GM18517 (cell line): Measurements from ENCODE around the gene CDH15.
"Not testable (repeated sequence)": the region's sequence is repeated elsewhere in the genome, so short reads cannot be mapped to it uniquely, and the experiment has no call there.

ENCODE experiments used
- ATAC-seq: cut with Tn5 transposase; IDR thresholded peaks from one replicate; pipeline ENCODE4 v1.9.1; 2021; ENCODE audit warnings: mild to moderate bottlenecking, moderate library complexity; ENCODE audit not compliant: unreplicated experiment

Gene CDH15

DNA sequence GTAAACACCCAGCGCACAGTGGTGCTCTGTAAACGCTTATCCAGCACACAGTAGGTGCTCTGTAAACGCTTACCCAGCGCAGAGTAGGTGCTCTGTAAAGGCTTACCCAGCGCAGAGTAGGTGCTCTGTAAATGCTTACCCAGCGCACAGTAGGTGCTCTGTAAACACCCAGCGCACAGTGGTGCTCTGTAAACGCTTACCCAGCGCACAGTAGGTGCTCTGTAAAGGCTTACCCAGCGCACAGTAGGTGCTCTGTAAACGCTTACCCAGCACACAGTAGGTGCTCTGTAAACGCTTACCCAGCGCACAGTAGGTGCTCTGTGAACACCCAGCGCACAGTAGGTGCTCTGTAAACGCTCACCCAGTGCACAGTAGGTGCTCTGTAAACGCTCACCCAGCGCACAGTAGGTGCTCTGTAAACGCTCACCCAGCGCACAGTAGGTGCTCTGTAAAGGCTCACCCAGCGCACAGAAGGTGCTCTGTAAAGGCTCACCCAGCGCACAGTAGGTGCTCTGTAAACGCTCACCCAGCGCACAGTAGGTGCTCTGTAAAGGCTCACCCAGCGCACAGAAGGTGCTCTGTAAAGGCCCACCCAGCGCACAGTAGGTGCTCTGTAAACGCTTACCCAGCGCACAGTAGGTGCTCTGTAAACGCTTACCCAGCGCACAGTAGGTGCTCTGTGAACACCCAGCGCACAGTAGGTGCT lies 14.5 kb downstream of the CDH15 start:
- not testable (repeated sequence) for ATAC-seq

- not testable (repeated sequence) for ATAC-seq
These were observed 15.1 kb downstream of the CDH15 start for GRCh38 chr16:89186593-89187031.

GRCh38 chr16:89187032-89187769 lies 15.7 kb downstream of the CDH15 start:
- no peak for ATAC-seq

DNA sequence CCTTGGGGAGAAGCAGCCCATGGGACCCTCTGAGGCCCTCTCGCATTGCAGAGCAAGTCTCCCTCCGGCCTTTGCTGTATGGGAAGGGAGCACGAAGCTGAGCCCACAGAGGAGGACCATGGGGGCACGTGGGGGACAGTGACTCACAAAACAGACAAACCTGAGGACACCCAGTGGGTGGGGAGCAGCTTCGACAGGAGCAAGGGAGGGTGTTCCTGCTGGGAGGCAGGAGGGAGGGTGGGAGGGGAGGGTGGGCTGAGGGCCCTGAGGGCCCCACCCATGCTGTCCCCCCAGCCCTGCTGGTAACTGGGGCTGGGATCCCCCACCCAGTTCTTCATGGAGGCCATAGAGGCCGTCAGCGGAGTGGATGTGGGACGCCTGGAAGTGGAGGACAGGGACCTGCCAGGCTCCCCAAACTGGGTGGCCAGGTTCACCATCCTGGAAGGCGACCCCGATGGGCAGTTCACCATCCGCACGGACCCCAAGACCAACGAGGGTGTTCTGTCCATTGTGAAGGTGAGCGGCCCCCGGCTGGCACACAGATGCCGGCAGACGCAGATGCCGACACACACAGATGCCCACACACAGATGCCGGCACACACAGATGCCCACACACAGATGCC lies 16.3 kb downstream of the CDH15 start:
- ATAC-seq, result no peak

DNA sequence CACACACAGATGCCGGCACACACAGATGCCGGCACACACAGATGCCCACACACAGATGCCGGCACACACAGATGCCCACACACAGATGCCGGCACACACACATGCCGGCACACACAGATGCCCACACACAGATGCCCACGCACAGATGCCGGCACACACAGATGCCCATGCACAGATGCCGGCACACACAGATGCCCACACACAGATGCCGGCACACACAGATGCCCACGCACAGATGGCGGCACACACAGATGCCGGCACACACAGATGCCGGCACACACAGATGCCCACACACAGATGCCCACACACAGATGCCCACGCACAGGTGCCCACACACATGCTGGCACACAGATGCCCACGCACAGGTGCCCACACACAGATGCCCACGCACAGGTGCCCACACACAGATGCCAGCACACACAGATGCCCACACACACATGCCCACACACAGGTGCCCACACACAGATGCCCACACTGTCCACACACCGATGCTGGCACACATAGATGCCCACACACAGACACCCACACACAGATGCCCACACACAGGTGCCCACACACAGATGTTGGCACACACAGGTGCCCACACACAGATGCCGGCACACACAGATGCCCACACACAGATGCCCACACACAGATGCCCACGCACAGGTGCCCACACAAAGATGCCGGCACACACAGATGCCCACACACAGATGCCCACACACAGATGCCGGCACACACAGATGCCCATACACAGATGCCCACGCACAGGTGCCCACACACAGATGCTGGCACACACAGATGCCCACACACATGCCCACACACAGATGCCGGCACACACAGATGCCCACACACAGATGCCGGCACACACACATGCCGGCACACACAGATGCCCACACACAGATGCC lies 17.2 kb downstream of the CDH15 start:
- ATAC-seq, result not testable (repeated sequence)

DNA sequence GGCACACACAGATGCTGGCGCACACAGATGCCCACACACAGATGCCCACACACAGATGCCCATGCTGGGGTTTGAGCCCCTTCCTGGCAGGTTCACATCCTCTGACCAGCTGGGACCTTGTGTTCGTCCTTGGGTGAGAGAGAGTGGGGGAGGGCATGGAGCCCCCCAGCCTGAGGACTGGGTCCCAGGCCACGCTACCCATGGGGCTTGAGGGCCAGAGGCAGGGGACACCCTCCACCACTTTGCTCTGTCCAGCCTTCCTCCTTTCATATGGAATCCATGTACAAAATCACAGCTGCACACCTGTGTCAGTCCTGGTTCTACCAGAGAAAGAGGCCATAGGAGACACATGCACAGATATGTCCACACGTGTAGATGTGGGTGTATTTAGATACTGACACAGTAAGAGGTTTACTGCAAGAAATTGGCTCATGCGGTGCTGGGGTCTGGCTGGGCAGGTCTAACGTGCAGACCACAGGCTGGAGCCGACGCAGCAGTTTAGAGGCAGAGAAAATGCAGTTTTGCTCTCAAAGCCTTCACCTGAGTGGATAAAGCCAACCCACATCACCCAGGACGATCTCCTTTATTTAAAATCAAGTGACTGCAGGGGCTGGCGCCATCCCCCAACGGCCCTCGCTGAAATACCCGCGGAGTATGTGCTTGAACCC lies 17.9 kb downstream of the CDH15 start:
- no peak for ATAC-seq

DNA sequence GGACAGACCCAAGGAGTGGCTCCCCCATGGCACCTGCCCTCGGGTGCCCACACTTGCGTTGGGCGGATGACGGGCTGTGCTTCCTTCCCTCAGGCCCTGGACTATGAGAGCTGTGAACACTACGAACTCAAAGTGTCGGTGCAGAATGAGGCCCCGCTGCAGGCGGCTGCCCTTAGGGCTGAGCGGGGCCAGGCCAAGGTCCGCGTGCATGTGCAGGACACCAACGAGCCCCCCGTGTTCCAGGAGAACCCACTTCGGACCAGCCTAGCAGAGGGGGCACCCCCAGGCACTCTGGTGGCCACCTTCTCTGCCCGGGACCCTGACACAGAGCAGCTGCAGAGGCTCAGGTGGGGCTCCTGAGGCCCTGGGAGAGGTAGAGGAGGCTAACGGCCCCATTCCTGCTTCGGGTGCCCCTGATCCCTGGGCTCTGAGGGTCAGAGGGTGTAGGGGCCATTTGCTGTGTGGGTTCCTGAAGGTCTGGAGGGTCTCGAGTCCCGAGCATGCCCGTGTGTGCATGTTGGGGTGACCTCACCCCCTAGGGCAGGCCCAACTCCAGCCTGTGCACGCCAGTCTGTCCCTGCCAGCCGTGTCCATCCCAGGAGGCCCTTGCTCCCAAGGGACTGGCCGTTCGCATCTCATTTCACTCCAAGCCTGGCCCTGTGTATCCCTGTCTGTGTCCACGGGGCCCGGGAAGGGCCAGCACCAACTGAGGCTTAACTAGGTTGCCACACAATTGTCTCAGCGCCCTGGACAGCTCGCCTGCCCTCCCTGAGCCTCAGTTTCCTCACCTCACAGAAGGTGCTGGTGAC lies 18.8 kb downstream of the CDH15 start:
- no peak for ATAC-seq

- no peak for ATAC-seq
These were observed 19.7 kb downstream of the CDH15 start for GRCh38 chr16:89191033-89191900.

DNA sequence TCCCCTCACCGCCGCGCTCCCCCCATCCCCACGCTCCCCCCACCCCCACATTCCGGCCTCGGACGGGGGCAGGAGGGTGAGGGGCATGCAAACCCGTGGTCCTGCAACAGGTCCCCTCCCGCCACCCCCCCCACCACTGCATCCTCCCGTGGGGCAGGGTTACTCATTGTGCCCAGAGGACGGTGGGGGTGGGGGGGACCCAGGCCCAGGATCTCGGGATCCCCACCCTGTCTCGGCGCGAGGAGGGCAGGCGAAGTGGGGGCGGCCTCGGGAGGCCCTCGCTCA lies 20.3 kb downstream of the CDH15 start:
- no peak for ATAC-seq

DNA sequence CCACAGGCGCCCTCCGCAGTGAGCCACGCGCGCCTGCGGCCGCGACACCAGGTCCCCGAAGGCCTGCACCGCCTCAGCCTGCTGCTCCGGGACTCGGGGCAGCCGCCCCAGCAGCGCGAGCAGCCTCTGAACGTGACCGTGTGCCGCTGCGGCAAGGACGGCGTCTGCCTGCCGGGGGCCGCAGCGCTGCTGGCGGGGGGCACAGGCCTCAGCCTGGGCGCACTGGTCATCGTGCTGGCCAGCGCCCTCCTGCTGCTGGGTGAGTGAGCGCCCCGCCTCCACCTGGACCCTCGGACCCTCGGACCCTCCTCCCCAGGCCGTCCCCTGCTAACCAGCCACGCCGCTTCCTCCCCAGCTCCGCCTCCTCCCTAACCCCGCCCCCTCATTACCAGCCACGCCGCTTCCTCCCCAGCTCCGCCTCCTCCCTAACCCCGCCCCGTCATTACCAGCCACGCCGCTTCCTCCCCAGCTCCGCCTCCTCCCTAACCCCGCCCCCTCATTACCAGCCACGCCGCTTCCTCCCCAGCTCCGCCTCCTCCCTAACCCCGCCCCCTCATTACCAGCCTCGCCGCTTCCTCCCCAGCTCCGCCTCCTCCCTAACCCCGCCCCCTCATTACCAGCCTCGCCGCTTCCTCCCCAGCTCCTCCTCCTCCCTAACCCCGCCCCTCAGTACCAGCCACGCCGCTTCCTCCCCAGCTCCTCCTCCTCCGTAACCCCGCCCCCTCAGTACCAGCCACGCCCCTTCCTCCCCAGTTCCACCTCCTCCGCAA lies 20.8 kb downstream of the CDH15 start:
- ATAC-seq, result not testable (repeated sequence)

- ATAC-seq, result no peak
These were observed 21.5 kb downstream of the CDH15 start for GRCh38 chr16:89192956-89193575.

- ATAC-seq, result no peak
These were observed 22.2 kb downstream of the CDH15 start for GRCh38 chr16:89193576-89194293.

DNA sequence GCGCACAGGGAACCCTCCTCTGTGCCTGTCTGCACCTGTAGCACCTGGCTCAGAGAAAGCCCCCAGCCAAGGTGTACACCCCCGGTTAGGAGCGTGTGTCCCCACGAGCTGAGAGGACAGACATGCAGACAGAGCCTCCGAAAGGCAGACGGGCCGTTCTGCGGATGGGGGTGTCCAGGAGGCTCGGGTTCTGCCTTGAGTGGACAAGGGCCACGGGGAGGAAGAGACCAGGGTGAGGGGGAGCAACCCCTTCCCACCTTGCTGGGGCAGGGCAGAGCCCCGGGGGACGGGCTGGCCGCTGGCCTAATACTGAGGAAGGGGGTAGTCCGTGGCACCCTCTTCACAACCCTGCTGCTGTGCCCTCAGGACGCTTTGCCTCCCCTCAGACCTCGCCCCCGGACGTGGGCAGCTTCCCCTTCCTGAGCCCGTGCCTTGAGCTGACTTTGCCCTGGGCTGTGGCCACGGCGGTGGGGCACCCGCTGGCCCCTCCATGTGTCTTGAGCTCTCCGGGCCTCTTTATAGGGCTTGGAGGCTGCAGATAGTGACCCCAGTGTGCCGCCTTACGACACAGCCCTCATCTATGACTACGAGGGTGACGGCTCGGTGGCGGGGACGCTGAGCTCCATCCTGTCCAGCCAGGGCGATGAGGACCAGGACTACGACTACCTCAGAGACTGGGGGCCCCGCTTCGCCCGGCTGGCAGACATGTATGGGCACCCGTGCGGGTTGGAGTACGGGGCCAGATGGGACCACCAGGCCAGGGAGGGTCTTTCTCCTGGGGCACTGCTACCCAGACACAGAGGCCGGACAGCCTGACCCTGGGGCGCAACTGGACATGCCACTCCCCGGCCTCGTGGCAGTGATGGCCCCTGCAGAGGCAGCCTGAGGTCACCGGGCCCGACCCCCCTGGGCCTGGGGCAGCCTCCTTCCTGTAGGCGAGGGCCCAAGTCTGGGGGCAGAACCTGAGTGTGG lies 23.1 kb downstream of the CDH15 start:
- ATAC-seq, result no peak

- no peak for ATAC-seq
These were observed 24.1 kb downstream of the CDH15 start for GRCh38 chr16:89195521-89196171.

GRCh38 chr16:89197033-89197632 lies 25.6 kb downstream of the CDH15 start:
- no peak for ATAC-seq
